IPS-NIHi7 (cell line): ENCODE measurements around the gene HRC.
"Not testable (repeated sequence)": the region's sequence is repeated elsewhere in the genome, so short reads cannot be mapped to it uniquely, and the experiment has no call there.

Experiments
- DNase-seq: peaks from one replicate; pipeline ENCODE4 v3.0.0; 2012; ENCODE audit warnings: mixed read lengths; ENCODE audit errors: extremely low spot score

HRC gene

GRCh38 chr19:49135686-49136085 is 19.5 kb downstream of the HRC start:
- DNase-seq, result no peak

- DNase-seq, result peak; percentile 70
These were observed 21.4 kb downstream of the HRC start for GRCh38 chr19:49133621-49134454.

- peak; percentile 43 for DNase-seq
These were observed 22.1 kb downstream of the HRC start for GRCh38 chr19:49132974-49133609.

GRCh38 chr19:49130325-49130724 is 24.9 kb downstream of the HRC start:
- DNase-seq, result no peak

- DNase-seq, result peak; percentile 60
These were observed 26.0 kb downstream of the HRC start for GRCh38 chr19:49129238-49129583.

- no peak for DNase-seq
These were observed 26.5 kb downstream of the HRC start for GRCh38 chr19:49128545-49129237.

GRCh38 chr19:49127674-49128544 is 27.3 kb downstream of the HRC start:
- peak; percentile 94 for DNase-seq

GRCh38 chr19:49127225-49127624 is 28.0 kb downstream of the HRC start:
- DNase-seq, result not testable (repeated sequence)

GRCh38 chr19:49126575-49126974 is 28.6 kb downstream of the HRC start:
- DNase-seq, result no peak

GRCh38 chr19:49125025-49125731 is 30.0 kb downstream of the HRC start:
- peak; percentile 60 for DNase-seq

- not testable (repeated sequence) for DNase-seq
These were observed 31.9 kb downstream of the HRC start for GRCh38 chr19:49123285-49123684.

- not testable (repeated sequence) for DNase-seq
These were observed 33.4 kb downstream of the HRC start for GRCh38 chr19:49121841-49122240.

GRCh38 chr19:49120868-49121267 is 34.3 kb downstream of the HRC start:
- DNase-seq, result no peak

GRCh38 chr19:49120325-49120683 is 34.9 kb downstream of the HRC start:
- DNase-seq, result no peak

GRCh38 chr19:49119411-49120324 is 35.5 kb downstream of the HRC start, which contains the start of gene PPFIA3:
Gene PPFIA3, plus strand, starts transcription at chr19:49119544. Its CDS starts 8,330 bp downstream, at chr19:49127874.
- DNase-seq, result peak; percentile 64

- DNase-seq, result peak; percentile 94
These were observed 36.4 kb downstream of the HRC start, which contains the start of gene C19orf73 for GRCh38 chr19:49118565-49119410. Gene C19orf73, minus strand, starts transcription at chr19:49119143. Its CDS starts 121 bp downstream, at chr19:49119022.

- DNase-seq, result no peak
These were observed 37.3 kb downstream of the HRC start for GRCh38 chr19:49117677-49118564.

- no peak for DNase-seq
These were observed 38.7 kb downstream of the HRC start for GRCh38 chr19:49116544-49116943.
